ENCODE results near the gene KRT73. TPM values are rescaled to one million over a fixed set of nuclear protein-coding genes. Genes with fewer than 3 reads are reported as not detected.

Gene KRT73
- total RNA-seq, 4 donors from 2014 or later, result not detected

DNA sequence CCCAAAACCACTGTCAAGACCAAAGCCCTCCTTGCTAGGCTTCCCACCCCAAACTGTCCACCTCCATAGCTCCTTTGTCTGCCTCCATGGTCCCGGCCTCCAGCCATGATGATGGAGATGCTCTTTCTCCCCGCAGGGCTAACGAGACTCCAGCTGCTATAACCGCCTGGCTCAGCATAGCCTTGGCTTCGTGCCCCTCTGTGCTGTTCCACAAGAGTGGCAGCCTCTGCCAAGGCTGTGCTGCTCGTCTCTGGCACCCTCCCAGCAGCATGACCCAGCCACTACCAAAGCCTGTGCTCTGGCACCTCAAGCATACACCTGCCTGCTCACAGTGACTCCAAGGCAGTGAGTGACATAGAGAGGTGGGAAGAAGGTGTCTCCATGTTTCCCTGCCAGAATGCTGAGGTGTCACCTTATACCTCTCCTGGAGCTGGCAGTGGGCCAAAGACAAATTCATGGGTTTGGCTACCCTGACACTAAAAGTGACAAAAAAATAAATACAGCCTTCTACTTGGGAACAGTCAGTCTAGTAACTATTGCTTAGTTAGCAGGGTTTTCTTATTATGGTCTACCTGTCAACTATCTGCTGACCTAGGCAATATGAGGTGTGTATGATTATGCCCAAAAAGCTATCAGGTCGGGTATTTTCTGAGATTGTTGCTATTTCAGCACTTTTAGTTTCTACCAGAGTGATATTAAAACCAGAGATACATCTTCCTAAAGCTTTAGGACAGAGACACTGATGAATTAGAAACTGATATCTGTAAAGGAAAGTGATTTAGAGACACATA is 16.1 kb upstream of the KRT73 start:
- no peaks in the 10 kb centered on the region for H3K27me3 ChIP-seq
- no peak overlapping the region for H3K4me3 ChIP-seq
- H3K4me1 ChIP-seq, result peaks cover 0 to 14% (median 0%) of the 10 kb centered on the region in 3 donors
- H3K9me3 ChIP-seq, result no peaks in the 10 kb centered on the region
- no peak overlapping the region for H3K27ac ChIP-seq
- TF ChIP-seq POLR2AphosphoS5 (IDR thresholded peaks at IDR 0.05), result no peak
- TF ChIP-seq POLR2A (IDR thresholded peaks at IDR 0.05), result no peak
- peak; percentile 67 for ATAC-seq
- no peaks in the 10 kb centered on the region for H3K36me3 ChIP-seq
- 38 to 60% methylated on average over 2 of the region's 7 CpGs for WGBS, 2 donors (ENCODE audit: low coverage in 1 of 2)

DNA sequence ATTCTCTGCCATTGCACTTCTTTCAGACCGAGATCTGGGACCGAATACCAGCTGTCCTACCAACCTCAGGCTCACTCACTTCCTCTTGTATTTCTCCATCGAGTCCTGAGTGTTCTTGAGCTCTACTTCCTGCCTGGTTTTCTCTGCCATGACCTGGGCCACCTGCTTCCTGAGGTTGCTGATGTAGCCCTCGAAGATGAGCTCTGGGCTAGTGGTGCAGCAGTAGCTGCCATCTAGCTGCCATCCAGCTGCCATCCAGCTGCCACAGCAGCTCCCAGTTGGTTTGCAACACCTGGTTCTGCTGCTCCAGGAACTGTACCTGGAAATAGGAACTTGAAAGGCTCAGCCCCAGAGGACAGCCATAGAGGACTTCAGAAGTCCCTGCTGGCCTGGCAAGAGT is 15.0 kb upstream of the KRT73 start:
- Histone ChIP-seq H3K36me3 (no peaks in the 10 kb centered on the region), H3K4me3 (no peak overlapping the region), H3K27ac (no peak overlapping the region), H3K4me1 (peaks cover 0 to 14% (median 0%) of the 10 kb centered on the region in 3 donors), H3K9me3 (no peaks in the 10 kb centered on the region), H3K27me3 (no peaks in the 10 kb centered on the region)
- TF ChIP-seq POLR2AphosphoS5 (IDR thresholded peaks at IDR 0.05) (no peak), EP300 (IDR thresholded peaks at IDR 0.05) (no peak), POLR2A (IDR thresholded peaks at IDR 0.05) (no peak)
- TF ChIP-seq, protein P1, sequence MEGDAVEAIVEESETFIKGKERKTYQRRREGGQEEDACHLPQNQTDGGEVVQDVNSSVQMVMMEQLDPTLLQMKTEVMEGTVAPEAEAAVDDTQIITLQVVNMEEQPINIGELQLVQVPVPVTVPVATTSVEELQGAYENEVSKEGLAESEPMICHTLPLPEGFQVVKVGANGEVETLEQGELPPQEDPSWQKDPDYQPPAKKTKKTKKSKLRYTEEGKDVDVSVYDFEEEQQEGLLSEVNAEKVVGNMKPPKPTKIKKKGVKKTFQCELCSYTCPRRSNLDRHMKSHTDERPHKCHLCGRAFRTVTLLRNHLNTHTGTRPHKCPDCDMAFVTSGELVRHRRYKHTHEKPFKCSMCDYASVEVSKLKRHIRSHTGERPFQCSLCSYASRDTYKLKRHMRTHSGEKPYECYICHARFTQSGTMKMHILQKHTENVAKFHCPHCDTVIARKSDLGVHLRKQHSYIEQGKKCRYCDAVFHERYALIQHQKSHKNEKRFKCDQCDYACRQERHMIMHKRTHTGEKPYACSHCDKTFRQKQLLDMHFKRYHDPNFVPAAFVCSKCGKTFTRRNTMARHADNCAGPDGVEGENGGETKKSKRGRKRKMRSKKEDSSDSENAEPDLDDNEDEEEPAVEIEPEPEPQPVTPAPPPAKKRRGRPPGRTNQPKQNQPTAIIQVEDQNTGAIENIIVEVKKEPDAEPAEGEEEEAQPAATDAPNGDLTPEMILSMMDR (IDR thresholded peaks at IDR 0.05), result no peak
- ATAC-seq, result no peak
- WGBS, 2 donors (ENCODE audit: low coverage in 1 of 2), result 72 to 84% methylated on average over 3 of the region's 4 CpGs

DNA sequence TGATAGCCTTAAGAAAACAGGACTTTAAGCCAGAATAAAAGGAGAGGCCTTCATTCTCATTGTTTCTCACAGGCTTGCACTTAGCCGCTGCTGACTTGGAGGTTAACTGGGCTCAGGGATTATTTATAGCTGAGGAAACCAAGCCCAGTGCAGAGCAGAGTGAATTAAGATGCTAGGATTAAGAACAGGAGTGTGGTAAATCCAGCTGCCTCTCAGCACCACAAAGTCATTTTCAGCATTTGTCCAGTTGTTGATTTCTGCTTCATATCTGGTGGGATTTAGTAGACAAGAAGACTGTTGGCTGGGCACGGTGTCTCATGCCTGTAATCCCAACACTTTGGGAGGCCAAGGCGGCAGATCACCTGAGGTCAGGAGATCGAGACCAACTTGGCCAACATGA is 14.3 kb upstream of the KRT73 start:
- TF ChIP-seq POLR2AphosphoS5 (IDR thresholded peaks at IDR 0.05), result no peak
- no peak for TF ChIP-seq POLR2A (IDR thresholded peaks at IDR 0.05)
- no peak for TF ChIP-seq EP300 (IDR thresholded peaks at IDR 0.05)
- WGBS, 2 donors (ENCODE audit: low coverage in 1 of 2), result 70% methylated on average over 3 of the region's 4 CpGs; no CpG with 5 or more reads in 1 of the 2 donors
- Histone ChIP-seq H3K4me3 (no peak overlapping the region), H3K9me3 (no peaks in the 10 kb centered on the region), H3K4me1 (peaks cover 0 to 14% (median 0%) of the 10 kb centered on the region in 3 donors), H3K36me3 (no peaks in the 10 kb centered on the region), H3K27ac (no peak overlapping the region), H3K27me3 (no peaks in the 10 kb centered on the region)
- no peak for ATAC-seq

DNA sequence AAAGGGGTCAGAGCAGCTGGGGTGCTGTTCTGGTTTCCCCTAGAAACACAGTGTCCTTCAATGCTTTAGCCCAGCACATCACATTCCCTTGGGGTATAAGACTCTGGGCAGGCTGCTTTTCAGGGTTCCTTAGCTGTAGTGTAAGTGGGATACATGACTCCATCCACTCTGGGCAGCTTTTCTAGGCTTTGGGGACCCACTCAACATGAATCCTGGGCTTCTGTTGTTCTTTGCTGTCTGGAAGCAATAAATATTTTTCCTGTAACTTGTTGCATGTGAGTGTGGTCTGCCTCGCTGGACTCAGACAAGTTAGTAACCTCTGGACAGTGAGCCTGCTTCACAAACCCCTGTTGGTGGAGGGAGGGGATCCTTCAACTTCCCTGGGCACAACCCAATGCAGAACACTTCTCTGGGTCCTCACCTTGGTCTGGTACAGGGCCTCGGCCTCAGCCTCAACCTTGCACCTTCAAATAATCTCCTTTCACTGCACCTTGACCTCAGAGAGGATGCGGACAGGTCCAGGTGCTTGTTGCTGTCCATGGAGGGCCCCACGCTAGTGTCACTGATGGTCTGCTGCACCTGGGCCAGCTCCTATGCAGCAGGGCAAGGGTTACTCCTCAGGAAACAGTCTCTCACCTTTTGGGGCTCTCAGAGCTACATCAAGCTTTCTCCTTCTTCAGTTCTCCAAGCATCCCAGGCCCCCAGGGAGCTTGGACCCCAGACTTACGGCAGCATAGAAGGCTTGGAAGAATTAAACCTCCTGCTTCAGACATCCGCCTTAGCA is 13.5 kb upstream of the KRT73 start:
- ATAC-seq, result no peak
- H3K27ac ChIP-seq, result no peak overlapping the region
- no peak for TF ChIP-seq POLR2AphosphoS5 (IDR thresholded peaks at IDR 0.05)
- TF ChIP-seq POLR2A (IDR thresholded peaks at IDR 0.05), result no peak
- no peak for TF ChIP-seq EP300 (IDR thresholded peaks at IDR 0.05)
- TF ChIP-seq, protein P1 (IDR thresholded peaks at IDR 0.05), result no peak
- H3K27me3 ChIP-seq, result no peaks in the 10 kb centered on the region
- no peaks in the 10 kb centered on the region for H3K9me3 ChIP-seq
- H3K4me3 ChIP-seq, result no peak overlapping the region
- peaks cover 0 to 14% (median 0%) of the 10 kb centered on the region in 3 donors for H3K4me1 ChIP-seq
- WGBS, 2 donors (ENCODE audit: low coverage in 1 of 2), result 69% methylated on average over 2 of the region's 6 CpGs; no CpG with 5 or more reads in 1 of the 2 donors
- H3K36me3 ChIP-seq, result no peaks in the 10 kb centered on the region

DNA sequence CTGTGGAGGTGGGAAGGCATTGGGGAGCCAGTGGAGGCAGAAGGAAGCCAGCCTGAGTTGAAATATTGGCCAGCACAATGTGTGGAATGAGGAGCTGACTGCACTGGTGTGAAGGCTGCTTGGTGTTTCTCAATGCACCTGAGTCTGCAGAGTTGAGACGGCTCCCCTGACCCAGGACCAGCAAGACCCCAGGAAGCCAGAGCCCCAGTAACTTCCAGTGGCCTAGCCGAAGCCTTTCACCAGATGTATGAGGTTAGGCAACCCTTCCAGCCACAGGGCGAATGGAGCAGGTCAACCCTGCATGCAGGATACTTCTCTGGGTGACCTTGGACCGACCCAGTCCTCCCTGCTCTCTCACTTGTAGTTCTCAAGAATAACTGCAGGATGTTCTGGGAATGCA is 12.9 kb upstream of the KRT73 start:
- Histone ChIP-seq H3K27ac (no peak overlapping the region), H3K27me3 (no peaks in the 10 kb centered on the region), H3K9me3 (no peaks in the 10 kb centered on the region), H3K4me1 (peaks cover 0 to 14% (median 0%) of the 10 kb centered on the region in 3 donors), H3K36me3 (no peaks in the 10 kb centered on the region), H3K4me3 (no peak overlapping the region)
- ATAC-seq, result no peak
- TF ChIP-seq POLR2AphosphoS5 (IDR thresholded peaks at IDR 0.05) (no peak), POLR2A (IDR thresholded peaks at IDR 0.05) (no peak), EP300 (IDR thresholded peaks at IDR 0.05) (no peak)
- TF ChIP-seq, protein P1 (IDR thresholded peaks at IDR 0.05), result no peak
- 65 to 74% methylated on average over 2 of the region's 4 CpGs for WGBS, 2 donors (ENCODE audit: low coverage in 1 of 2)
